H54 (cell line): ENCODE results near the gene ACO2.

Experiments used
- DNase-seq: peaks from one replicate; pipeline ENCODE4 v3.0.0; 2011; ENCODE audit warnings: low spot score, mixed read lengths; ENCODE audit not compliant: insufficient read length
- FAIRE-seq: peaks from 3 replicates; lab custom pipeline; 2011; peaks lifted over from hg19 to GRCh38; lab: Jason Lieb, UNC
- POLR2A ChIP-seq: IDR thresholded peaks from 2 replicates; pipeline ENCODE4 v1.6.1; 2011; ENCODE audit warnings: low read depth, mild to moderate bottlenecking, low read length

ACO2 gene

GRCh38 chr22:41512421-41513194, 43.7 kb downstream of the ACO2 start:
- DNase-seq (peak; percentile 83), FAIRE-seq (peak; percentile 55)
- no peak for TF ChIP-seq POLR2A

- FAIRE-seq = no peak
- no peak for DNase-seq
- TF ChIP-seq POLR2A = no peak
Observed at GRCh38 chr22:41513391-41513790, 44.5 kb downstream of the ACO2 start.

- DNase-seq (no peak), FAIRE-seq (no peak)
- no peak for TF ChIP-seq POLR2A
Observed at GRCh38 chr22:41516462-41516861, 47.5 kb downstream of the ACO2 start.

DNA sequence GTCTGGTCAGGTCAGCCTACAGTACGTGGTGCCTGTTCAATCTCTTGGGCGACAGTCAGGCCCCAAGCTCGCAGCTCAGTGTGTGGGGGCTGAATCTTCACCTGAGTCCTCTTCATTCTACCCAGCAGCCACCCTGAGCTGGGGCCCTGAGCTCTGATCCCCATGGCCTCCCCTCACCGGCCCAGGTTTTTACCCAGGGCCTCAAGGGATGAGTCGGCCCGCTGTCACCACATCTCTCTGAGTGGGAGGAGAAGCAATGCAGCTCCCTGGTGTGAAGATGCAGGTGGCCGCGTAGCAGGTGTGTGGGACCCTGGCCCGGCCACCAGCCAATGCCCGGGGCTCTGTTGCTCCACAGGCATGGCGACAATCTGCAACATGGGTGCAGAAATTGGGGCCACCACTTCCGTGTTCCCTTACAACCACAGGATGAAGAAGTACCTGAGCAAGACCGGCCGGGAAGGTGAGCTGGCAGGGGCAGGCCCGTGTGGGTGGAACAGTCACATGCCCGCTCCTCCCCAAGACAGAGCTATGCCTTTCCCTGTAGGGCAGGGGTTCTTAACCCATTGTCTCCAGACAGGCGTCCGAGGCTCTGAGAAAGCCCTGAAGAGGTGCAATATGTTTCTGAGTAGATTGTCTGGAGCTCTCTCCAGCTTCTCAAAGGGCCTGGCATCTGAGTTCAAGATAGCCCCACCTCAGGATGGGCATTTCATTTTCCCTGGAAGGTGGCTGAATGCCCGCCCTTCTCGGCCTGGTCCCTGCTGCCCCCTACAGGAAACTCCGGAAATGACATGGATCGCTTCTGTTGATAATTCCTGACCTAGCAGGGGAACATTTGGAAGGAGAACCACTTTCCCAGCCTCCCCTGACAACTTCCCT, 48.5 kb downstream of the ACO2 start:
- TF ChIP-seq POLR2A = no peak
- FAIRE-seq = no peak
- DNase-seq = peak; percentile 46

GRCh38 chr22:41518048-41518347, 49.1 kb downstream of the ACO2 start:
- DNase-seq (no peak), FAIRE-seq (no peak)
- no peak for TF ChIP-seq POLR2A

DNA sequence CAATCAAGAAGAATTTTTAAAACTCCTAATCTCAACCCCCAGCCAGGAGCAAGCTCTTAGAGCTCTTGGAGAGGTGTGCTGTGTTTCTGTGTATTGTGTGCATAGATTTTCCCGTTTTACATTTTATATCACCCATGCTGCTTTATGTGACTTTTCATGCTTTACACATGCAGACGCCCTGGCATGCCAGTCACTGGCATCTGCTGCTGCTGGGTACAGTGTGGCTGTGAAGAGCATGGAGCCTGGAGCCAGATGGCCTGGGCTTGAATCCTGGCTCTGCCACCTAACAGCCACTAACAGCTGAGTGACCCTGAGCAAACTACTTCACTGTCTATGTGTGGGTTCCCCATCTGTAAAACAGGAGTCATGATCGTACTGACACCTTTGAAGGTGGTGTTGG, 52.2 kb downstream of the ACO2 start:
- TF ChIP-seq POLR2A = no peak
- FAIRE-seq (no peak), DNase-seq (no peak)

DNA sequence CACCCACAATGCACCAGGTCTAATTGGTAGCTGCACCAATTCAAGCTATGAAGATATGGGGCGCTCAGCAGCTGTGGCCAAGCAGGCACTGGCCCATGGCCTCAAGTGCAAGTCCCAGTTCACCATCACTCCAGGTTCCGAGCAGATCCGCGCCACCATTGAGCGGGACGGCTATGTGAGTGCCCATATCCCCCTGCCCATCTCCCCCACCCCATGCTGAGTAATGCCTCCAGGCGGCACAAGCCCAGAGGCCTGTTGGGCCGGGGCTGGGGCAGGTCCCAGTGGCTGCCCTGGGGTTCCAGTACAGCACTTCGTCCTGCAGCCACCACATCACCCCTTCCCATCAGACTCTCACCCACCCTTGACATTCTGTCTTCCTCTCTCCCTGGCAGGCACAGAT, 53.9 kb downstream of the ACO2 start:
- TF ChIP-seq POLR2A = no peak
- no peak for FAIRE-seq
- no peak for DNase-seq

DNA sequence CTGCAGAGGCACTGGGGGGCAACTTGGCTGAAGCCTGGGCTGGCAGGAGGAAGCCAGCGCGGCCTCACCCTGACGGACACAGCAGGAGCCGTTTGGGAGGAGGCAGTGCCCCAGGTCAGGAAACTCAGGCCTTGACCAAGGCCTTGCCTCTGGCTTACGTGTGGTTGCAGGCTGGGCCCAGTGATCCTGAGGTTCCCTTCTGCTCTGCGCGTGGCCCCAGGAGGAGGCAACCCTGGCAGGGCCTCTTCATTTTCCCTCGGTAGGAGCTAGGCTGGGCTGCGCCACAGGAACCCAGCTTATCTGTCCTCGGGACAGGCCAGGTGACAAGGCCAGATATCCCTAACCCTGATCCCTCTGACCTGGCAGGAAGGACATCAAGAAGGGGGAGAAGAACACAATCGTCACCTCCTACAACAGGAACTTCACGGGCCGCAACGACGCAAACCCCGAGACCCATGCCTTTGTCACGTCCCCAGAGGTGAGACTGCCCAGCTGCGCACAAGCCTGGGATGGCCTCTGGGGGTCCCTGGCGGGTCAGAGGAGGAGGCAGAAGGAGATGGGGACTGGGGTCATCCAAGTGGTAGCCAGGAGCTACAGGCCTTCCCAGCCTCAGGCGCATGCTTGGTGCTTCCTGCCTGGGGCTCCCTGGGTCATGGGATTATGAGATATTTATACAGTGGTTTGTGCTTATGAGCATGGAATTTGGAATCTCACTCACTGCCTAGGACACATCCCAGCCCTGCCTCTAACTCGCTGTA, 54.7 kb downstream of the ACO2 start:
- no peak for FAIRE-seq
- peak; percentile 26 for DNase-seq
- TF ChIP-seq POLR2A = no peak

- DNase-seq (no peak), FAIRE-seq (no peak)
- no peak for TF ChIP-seq POLR2A
Observed at GRCh38 chr22:41524251-41524661, 55.3 kb downstream of the ACO2 start.

GRCh38 chr22:41524809-41525449, 56.0 kb downstream of the ACO2 start:
- DNase-seq (no peak), FAIRE-seq (no peak)
- no peak for TF ChIP-seq POLR2A

GRCh38 chr22:41525450-41526225, 56.7 kb downstream of the ACO2 start:
- DNase-seq = no peak
- FAIRE-seq = no peak
- no peak for TF ChIP-seq POLR2A

DNA sequence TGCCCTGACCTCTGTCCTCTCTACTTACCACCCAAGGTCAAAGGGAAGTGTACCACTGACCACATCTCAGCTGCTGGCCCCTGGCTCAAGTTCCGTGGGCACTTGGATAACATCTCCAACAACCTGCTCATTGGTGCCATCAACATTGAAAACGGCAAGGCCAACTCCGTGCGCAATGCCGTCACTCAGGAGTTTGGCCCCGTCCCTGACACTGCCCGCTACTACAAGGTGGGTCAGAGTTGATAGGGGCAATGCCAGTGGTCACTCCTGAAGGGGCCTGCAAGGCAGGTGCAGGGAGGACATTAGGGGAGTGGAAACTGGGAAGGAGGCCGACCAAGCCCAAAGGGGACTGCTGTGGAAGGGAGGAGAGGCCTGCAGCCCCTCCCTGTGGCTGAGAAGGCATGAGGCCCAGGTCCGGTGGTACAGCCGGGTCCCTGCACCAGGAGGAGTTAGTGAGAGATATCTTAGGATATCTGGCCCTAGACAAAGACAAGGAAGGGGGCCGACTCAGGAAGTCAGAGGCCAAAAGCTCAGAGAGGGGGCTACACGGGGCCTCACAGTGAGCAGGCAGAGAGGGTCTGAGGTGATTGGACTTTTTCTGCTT, 57.4 kb downstream of the ACO2 start:
- DNase-seq (no peak), FAIRE-seq (no peak)
- no peak for TF ChIP-seq POLR2A
